ENCODE results near the gene FBXO36. TPM values are rescaled to one million over a fixed set of nuclear protein-coding genes. Genes with fewer than 3 reads are reported as not detected.
"Not testable (repeated sequence)": the region's sequence is repeated elsewhere in the genome, so short reads cannot be mapped to it uniquely, and the experiment has no call there.

Gene FBXO36
- total RNA-seq, 2 experiments from 2014 or later: 1.6 to 1.9 TPM

GRCh38 chr2:229917793-229918192 lies 4.5 kb upstream of the FBXO36 start:
- Mint-ChIP-seq H3K27ac (no peak overlapping the region), H3K27me3 (ENCODE audit: low read depth) (no peaks in the 10 kb centered on the region), H3K4me3 (no peak overlapping the region), H3K36me3 (ENCODE audit: low read depth) (peaks cover 23% of the 10 kb centered on the region), H3K4me1 (ENCODE audit: low read depth) (peaks cover 52% of the 10 kb centered on the region), H3K9me3 (peaks cover 4% of the 10 kb centered on the region)
- no peak for DNase-seq
- intact Hi-C loops (cut with micrococcal nuclease): loop anchor here (10.0 kb wide), 1 partner anchor 697 kb away; no protein-coding TSS in a partner anchor
- CTCF ChIA-PET: no interaction called here

- H3K9me3 Mint-ChIP-seq: peaks cover 4% of the 10 kb centered on the region
- intact Hi-C loops (cut with micrococcal nuclease): loop anchor here (2.0 to 5.0 kb wide), 6 partner anchors 119 to 1542 kb away; partner anchors contain the start of genes NCL, SP100 and SP140L
- no peaks in the 10 kb centered on the region for H3K27me3 Mint-ChIP-seq (ENCODE audit: low read depth)
- DNase-seq: peak; percentile 48
- H3K4me1 Mint-ChIP-seq (ENCODE audit: low read depth): peaks cover 45% of the 10 kb centered on the region
- peak overlapping the region; percentile 90 for H3K4me3 Mint-ChIP-seq
- peak overlapping the region; percentile 96 for H3K27ac Mint-ChIP-seq
- H3K36me3 Mint-ChIP-seq (ENCODE audit: low read depth): peaks cover 20% of the 10 kb centered on the region
- CTCF ChIA-PET: interaction anchor here (1.2 kb wide), 1 partner anchor 10 kb away, joined by 4 read pairs; no protein-coding TSS in a partner anchor
These were observed 2.2 kb upstream of the FBXO36 start for GRCh38 chr2:229920011-229920641.

GRCh38 chr2:229921101-229921891 lies 1.0 kb upstream of the FBXO36 start:
- Mint-ChIP-seq H3K4me3 (peak overlapping the region; percentile 90), H3K27me3 (ENCODE audit: low read depth) (no peaks in the 10 kb centered on the region), H3K4me1 (ENCODE audit: low read depth) (peaks cover 38% of the 10 kb centered on the region), H3K36me3 (ENCODE audit: low read depth) (peaks cover 20% of the 10 kb centered on the region), H3K9me3 (peaks cover 4% of the 10 kb centered on the region), H3K27ac (peak overlapping the region; percentile 99)
- intact Hi-C loops (cut with micrococcal nuclease): loop anchor here (2.0 to 5.0 kb wide), 6 partner anchors 120 to 1541 kb away; partner anchors contain the start of genes NCL, SP100 and SP140L
- peak; percentile 77 for DNase-seq
- CTCF ChIA-PET: interaction anchor here (1.3 to 1.9 kb wide), 2 partner anchors 10 to 120 kb away, joined by 3 to 9 read pairs; no protein-coding TSS in a partner anchor

- H3K9me3 Mint-ChIP-seq: peaks cover 4% of the 10 kb centered on the region
- CTCF ChIA-PET: interaction anchor here (0.6 to 1.9 kb wide), 3 partner anchors 11 to 120 kb away, joined by 3 to 9 read pairs (median 3); no protein-coding TSS in a partner anchor
- intact Hi-C loops (cut with micrococcal nuclease): loop anchor here (1.0 to 5.0 kb wide), 11 partner anchors 49 to 1540 kb away; partner anchors contain the start of genes DNER, NCL, SP100 and SP140L
- H3K27ac Mint-ChIP-seq: peak within 1 kb of the TSS; percentile 99
- peaks cover 34% of the 10 kb centered on the region for H3K4me1 Mint-ChIP-seq (ENCODE audit: low read depth)
- peak; percentile 91 for DNase-seq
- peak within 1 kb of the TSS; percentile 90 for H3K4me3 Mint-ChIP-seq
- peaks cover 20% of the 10 kb centered on the region for H3K36me3 Mint-ChIP-seq (ENCODE audit: low read depth)
- H3K27me3 Mint-ChIP-seq (ENCODE audit: low read depth): no peaks in the 10 kb centered on the region
These were observed 333 bp upstream of the FBXO36 start, which contains the start of gene TRIP12 for GRCh38 chr2:229921892-229922448. Gene TRIP12, minus strand, starts transcription at chr2:229922009. Its CDS starts 41,930 bp downstream, at chr2:229880079.

- peaks cover 21% of the 10 kb centered on the region for H3K4me1 Mint-ChIP-seq (ENCODE audit: low read depth)
- not testable (repeated sequence) for H3K27ac Mint-ChIP-seq; H3K9me3 Mint-ChIP-seq; H3K27me3 Mint-ChIP-seq (ENCODE audit: low read depth); DNase-seq; H3K4me3 Mint-ChIP-seq; H3K36me3 Mint-ChIP-seq (ENCODE audit: low read depth)
- intact Hi-C loops (cut with micrococcal nuclease): loop anchor here (5.0 kb wide), 4 partner anchors 403 to 1538 kb away; partner anchors contain the start of genes NCL, SP100 and SP140L
- CTCF ChIA-PET: interaction anchor here (1.5 kb wide), 1 partner anchor 123 kb away, joined by 6 read pairs; no protein-coding TSS in a partner anchor
These were observed 2.2 kb downstream of the FBXO36 start for GRCh38 chr2:229924541-229924940.

- CTCF ChIA-PET: interaction anchor here (1.5 kb wide), 1 partner anchor 124 kb away, joined by 6 read pairs; no protein-coding TSS in a partner anchor
- Mint-ChIP-seq H3K9me3 (no peaks in the 10 kb centered on the region), H3K4me1 (ENCODE audit: low read depth) (peaks cover 15% of the 10 kb centered on the region), H3K27ac (no peak overlapping the region), H3K4me3 (no peak overlapping the region), H3K36me3 (ENCODE audit: low read depth) (peaks cover 6% of the 10 kb centered on the region), H3K27me3 (ENCODE audit: low read depth) (no peaks in the 10 kb centered on the region)
- intact Hi-C loops (cut with micrococcal nuclease): no loop called here
- DNase-seq: no peak
These were observed 2.9 kb downstream of the FBXO36 start for GRCh38 chr2:229925201-229925600.

GRCh38 chr2:229927817-229928321 lies 5.6 kb downstream of the FBXO36 start:
- CTCF ChIA-PET: interaction anchor here (0.6 kb wide), 1 partner anchor 139 kb away, joined by 3 read pairs; no protein-coding TSS in a partner anchor

GRCh38 chr2:229930656-229931055 lies 8.4 kb downstream of the FBXO36 start:
- Mint-ChIP-seq H3K27ac (no peak overlapping the region), H3K27me3 (ENCODE audit: low read depth) (no peaks in the 10 kb centered on the region), H3K9me3 (no peaks in the 10 kb centered on the region), H3K4me1 (ENCODE audit: low read depth) (peaks cover 8% of the 10 kb centered on the region), H3K4me3 (no peak overlapping the region), H3K36me3 (ENCODE audit: low read depth) (peaks cover 3% of the 10 kb centered on the region)
- intact Hi-C loops (cut with micrococcal nuclease): no loop called here
- CTCF ChIA-PET: interaction anchor here (1.2 kb wide), 1 partner anchor 137 kb away, joined by 4 read pairs; no protein-coding TSS in a partner anchor
- no peak for DNase-seq

More at GRCh38 chr2:229927817-229928321, 5.6 kb downstream of the FBXO36 start:
- no peak for DNase-seq
- Mint-ChIP-seq H3K4me3 (no peak overlapping the region), H3K9me3 (no peaks in the 10 kb centered on the region), H3K27me3 (ENCODE audit: low read depth) (no peaks in the 10 kb centered on the region), H3K36me3 (ENCODE audit: low read depth) (no peaks in the 10 kb centered on the region), H3K27ac (no peak overlapping the region), H3K4me1 (ENCODE audit: low read depth) (peaks cover 15% of the 10 kb centered on the region)
- intact Hi-C loops (cut with micrococcal nuclease): no loop called here

GRCh38 chr2:229931241-229931640 lies 8.9 kb downstream of the FBXO36 start:
- intact Hi-C loops (cut with micrococcal nuclease): no loop called here
- Mint-ChIP-seq H3K9me3 (no peaks in the 10 kb centered on the region), H3K4me3 (no peak overlapping the region), H3K36me3 (ENCODE audit: low read depth) (peaks cover 5% of the 10 kb centered on the region), H3K4me1 (ENCODE audit: low read depth) (peaks cover 8% of the 10 kb centered on the region), H3K27ac (no peak overlapping the region), H3K27me3 (ENCODE audit: low read depth) (no peaks in the 10 kb centered on the region)
- CTCF ChIA-PET: interaction anchor here (1.2 kb wide), 1 partner anchor 136 kb away, joined by 4 read pairs; no protein-coding TSS in a partner anchor
- DNase-seq: no peak

GRCh38 chr2:229937537-229937936 lies 15.2 kb downstream of the FBXO36 start:
- Mint-ChIP-seq H3K4me3 (no peak overlapping the region), H3K36me3 (ENCODE audit: low read depth) (peaks cover 5% of the 10 kb centered on the region), H3K9me3 (no peaks in the 10 kb centered on the region), H3K4me1 (ENCODE audit: low read depth) (no peaks in the 10 kb centered on the region), H3K27me3 (ENCODE audit: low read depth) (no peaks in the 10 kb centered on the region), H3K27ac (no peak overlapping the region)
- CTCF ChIA-PET: no interaction called here
- no peak for DNase-seq
- intact Hi-C loops (cut with micrococcal nuclease): no loop called here

- no peak for DNase-seq
These were observed 20.4 kb downstream of the FBXO36 start for GRCh38 chr2:229942671-229943070.

More at GRCh38 chr2:229942671-229943070, 20.4 kb downstream of the FBXO36 start:
- H3K9me3 Mint-ChIP-seq: no peaks in the 10 kb centered on the region
- H3K4me1 Mint-ChIP-seq (ENCODE audit: low read depth): peaks cover 7% of the 10 kb centered on the region
- intact Hi-C loops (cut with micrococcal nuclease): no loop called here
- H3K27ac Mint-ChIP-seq: no peak overlapping the region
- H3K27me3 Mint-ChIP-seq (ENCODE audit: low read depth): no peaks in the 10 kb centered on the region
- no peaks in the 10 kb centered on the region for H3K36me3 Mint-ChIP-seq (ENCODE audit: low read depth)
- CTCF ChIA-PET: no interaction called here
- H3K4me3 Mint-ChIP-seq: no peak overlapping the region
